Suprapubic skin (tissue), 4 donors: ENCODE data around the gene MTRR. TPM values are rescaled to one million over a fixed set of nuclear protein-coding genes. Genes with fewer than 3 reads are reported as not detected.

ENCODE experiments used
- DNase-seq, 2 donors: peaks; one replicate each; pipeline ENCODE4 v3.0.0-alpha.2; 2019; ENCODE audit warnings: low spot score in 2 of 2
- H3K27ac ChIP-seq: fragments of 200-600 bp; sonication (generic); one replicate; pipeline ENCODE4 v1.5.1; 2019
- H3K27me3 ChIP-seq: fragments of 200-600 bp; sonication (generic); one replicate; pipeline ENCODE4 v1.5.1; 2019
- H3K36me3 ChIP-seq: fragments of 200-600 bp; sonication (generic); one replicate; pipeline ENCODE4 v1.5.1; 2019
- H3K4me1 ChIP-seq: fragments of 200-600 bp; sonication (generic); one replicate; pipeline ENCODE4 v1.5.1; 2019
- H3K4me3 ChIP-seq: fragments of 200-600 bp; sonication (generic); one replicate; pipeline ENCODE4 v1.5.1; 2019; ENCODE audit warnings: mild to moderate bottlenecking
- H3K9me3 ChIP-seq: fragments of 200-600 bp; sonication (generic); one replicate; pipeline ENCODE4 v1.5.1; 2019
- EP300 ChIP-seq: sonication (generic); formaldehyde crosslinking; IDR thresholded peaks from one replicate; pipeline ENCODE4 v1.6.1; 2017; ENCODE audit warnings: antibody characterized with exemption
- POLR2A ChIP-seq, 2 donors: fragments of 450-650 bp; IDR thresholded peaks; one replicate each; pipeline ENCODE4 v1.6.1; 2017; ENCODE audit warnings: antibody characterized with exemption in 2 of 2, mild to moderate bottlenecking in 2 of 2, moderate library complexity in 2 of 2
- POLR2AphosphoS5 ChIP-seq, 3 donors: sonication (generic); formaldehyde crosslinking; IDR thresholded peaks; one replicate each; pipeline ENCODE4 v1.6.1; 2017; ENCODE audit warnings: antibody characterized with exemption in 3 of 3
- WGBS: methylation state at CpG from one replicate; pipeline ENCODE4 v1.1.5; 2018; 5-methylcytosine and 5-hydroxymethylcytosine counted together
- total RNA-seq, 4 donors: library from RNA; depleted of rRNA; stranded (reverse); fragments of >200 nt; gene quantifications; one replicate each; pipeline ENCODE4 v1.1.0, GENCODE V29; 2016
- TF ChIP-seq, protein P1 (sequence below), 2 donors: fragments of 200-600 bp in 1 of 2; fragments of 450-650 bp in 1 of 2; sonication (generic) in 1 of 2; IDR thresholded peaks; one replicate each; pipeline ENCODE4 v1.5.1; 2016 to 2019; ENCODE audit warnings: antibody characterized with exemption in 2 of 2, mild to moderate bottlenecking in 1 of 2, moderate library complexity in 1 of 2

The MTRR gene
- total RNA-seq, 4 donors from 2014 or later: 33.5 to 51.2 (median 38.4) TPM

GRCh38 chr5:7926720-7927119 is 57.8 kb downstream of the MTRR start:
- no peak for DNase-seq
- H3K27ac ChIP-seq: no peak overlapping the region
- no peaks in the 10 kb centered on the region for H3K36me3 ChIP-seq
- H3K4me1 ChIP-seq: no peaks in the 10 kb centered on the region
- peaks cover 3% of the 10 kb centered on the region for H3K27me3 ChIP-seq
- TF ChIP-seq POLR2AphosphoS5 (IDR thresholded peaks at IDR 0.05) (no peak), EP300 (no peak)
- WGBS: 76% methylated on average over 6 of the region's 6 CpGs
- H3K4me3 ChIP-seq: no peak overlapping the region
- no peaks in the 10 kb centered on the region for H3K9me3 ChIP-seq

DNA sequence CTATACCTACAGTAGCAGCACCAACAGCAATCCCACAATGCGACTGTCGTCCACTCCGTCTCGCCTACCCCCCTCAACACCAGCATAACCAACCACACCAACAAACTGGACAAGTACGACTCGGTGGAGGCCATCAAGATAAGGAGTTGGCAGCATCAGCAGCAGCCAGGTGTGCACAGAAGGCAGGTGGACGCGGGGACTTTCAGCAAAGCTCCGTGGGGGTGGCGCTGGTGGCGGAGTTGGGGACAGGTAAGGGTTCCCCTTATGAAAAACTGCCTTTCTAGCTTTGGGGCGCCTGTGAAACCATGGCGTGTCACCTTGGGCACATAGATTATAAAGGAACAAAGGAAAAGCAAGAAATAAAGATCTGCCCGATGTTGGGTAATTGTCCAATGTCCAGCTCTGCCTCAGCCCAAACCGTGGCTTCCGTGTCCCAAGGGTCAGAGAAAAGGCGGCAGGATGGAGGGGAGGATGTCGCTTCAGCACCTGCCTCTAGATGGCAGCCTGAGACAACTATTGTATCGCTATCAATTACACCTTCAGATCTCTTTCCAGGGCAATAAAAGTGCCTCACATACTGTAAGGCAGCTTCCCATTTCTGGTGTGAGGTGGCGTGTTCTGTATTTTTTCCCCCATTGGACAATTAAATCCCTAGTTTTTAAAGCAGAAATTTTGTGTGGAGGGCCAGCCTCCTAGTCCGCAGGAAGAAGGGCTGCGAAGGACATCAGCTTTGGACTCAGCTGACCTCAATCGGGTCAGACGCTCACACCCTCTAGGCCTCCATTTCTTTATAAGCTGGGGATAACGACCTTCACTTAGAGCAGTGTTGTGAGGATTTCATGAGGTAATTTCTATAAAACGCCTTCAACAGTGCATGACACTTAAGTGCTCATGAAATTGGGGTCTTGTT is 58.8 kb downstream of the MTRR start:
- H3K4me1 ChIP-seq: no peaks in the 10 kb centered on the region
- H3K4me3 ChIP-seq: no peak overlapping the region
- H3K36me3 ChIP-seq: no peaks in the 10 kb centered on the region
- TF ChIP-seq, protein P1, sequence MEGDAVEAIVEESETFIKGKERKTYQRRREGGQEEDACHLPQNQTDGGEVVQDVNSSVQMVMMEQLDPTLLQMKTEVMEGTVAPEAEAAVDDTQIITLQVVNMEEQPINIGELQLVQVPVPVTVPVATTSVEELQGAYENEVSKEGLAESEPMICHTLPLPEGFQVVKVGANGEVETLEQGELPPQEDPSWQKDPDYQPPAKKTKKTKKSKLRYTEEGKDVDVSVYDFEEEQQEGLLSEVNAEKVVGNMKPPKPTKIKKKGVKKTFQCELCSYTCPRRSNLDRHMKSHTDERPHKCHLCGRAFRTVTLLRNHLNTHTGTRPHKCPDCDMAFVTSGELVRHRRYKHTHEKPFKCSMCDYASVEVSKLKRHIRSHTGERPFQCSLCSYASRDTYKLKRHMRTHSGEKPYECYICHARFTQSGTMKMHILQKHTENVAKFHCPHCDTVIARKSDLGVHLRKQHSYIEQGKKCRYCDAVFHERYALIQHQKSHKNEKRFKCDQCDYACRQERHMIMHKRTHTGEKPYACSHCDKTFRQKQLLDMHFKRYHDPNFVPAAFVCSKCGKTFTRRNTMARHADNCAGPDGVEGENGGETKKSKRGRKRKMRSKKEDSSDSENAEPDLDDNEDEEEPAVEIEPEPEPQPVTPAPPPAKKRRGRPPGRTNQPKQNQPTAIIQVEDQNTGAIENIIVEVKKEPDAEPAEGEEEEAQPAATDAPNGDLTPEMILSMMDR (IDR thresholded peaks at IDR 0.05): peak in 1 of 2 donors; percentile 57
- TF ChIP-seq EP300: no peak
- TF ChIP-seq POLR2A (IDR thresholded peaks at IDR 0.05): no peak
- no peak for TF ChIP-seq POLR2AphosphoS5 (IDR thresholded peaks at IDR 0.05)
- no peaks in the 10 kb centered on the region for H3K9me3 ChIP-seq
- 54% methylated on average over 26 of the region's 26 CpGs for whole genome bisulfite sequencing
- no peak for DNase-seq
- peaks cover 3% of the 10 kb centered on the region for H3K27me3 ChIP-seq
- no peak overlapping the region for H3K27ac ChIP-seq

DNA sequence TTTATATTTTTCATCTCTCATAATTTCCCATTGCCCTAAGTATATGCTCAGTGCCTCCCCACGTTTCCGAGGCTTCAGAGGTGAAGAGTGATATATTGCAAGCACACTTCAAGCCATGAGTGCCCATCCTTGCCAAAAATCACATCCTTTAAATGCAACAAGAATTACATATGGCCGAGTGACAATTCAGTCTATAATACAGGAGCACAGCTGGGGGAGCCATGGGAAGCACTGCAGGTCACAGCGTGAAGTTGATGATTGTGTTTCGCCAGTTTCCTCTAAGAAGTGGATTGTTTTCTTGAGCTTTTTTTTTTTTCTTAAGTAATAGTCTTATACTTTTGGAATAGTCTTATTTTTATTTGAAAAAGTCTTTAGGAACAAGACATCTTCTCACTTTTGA is 61.1 kb downstream of the MTRR start:
- Histone ChIP-seq H3K27ac (no peak overlapping the region), H3K27me3 (peaks cover 3% of the 10 kb centered on the region), H3K4me1 (no peaks in the 10 kb centered on the region), H3K36me3 (no peaks in the 10 kb centered on the region), H3K4me3 (no peak overlapping the region), H3K9me3 (no peaks in the 10 kb centered on the region)
- TF ChIP-seq POLR2AphosphoS5 (IDR thresholded peaks at IDR 0.05) (no peak), POLR2A (IDR thresholded peaks at IDR 0.05) (no peak), EP300 (no peak)
- TF ChIP-seq, protein P1 (IDR thresholded peaks at IDR 0.05): no peak
- 61% methylated on average over 5 of the region's 5 CpGs for WGBS
- DNase-seq: no peak

DNA sequence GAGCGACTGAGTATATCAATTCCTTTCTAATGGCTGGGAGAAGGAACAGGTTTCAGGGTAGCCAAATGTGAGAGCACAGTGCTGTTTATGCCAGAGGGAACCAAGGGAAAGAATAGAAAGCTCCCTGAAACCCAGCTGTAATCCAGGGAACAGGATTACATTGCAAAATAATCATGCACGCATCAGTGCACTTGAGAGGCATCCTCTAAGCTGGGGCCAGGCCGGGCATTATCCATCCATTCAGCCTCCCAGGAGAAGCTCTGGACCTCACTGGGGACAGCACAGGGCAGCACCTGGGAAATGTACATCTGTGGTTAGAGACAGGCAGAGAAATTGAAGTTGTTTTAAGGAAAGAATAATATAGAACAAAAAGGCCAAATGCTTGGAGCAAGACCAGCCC is 72.7 kb downstream of the MTRR start:
- 39% methylated on average over 3 of the region's 3 CpGs for WGBS
- Histone ChIP-seq H3K4me3 (no peak overlapping the region), H3K9me3 (no peaks in the 10 kb centered on the region), H3K36me3 (no peaks in the 10 kb centered on the region), H3K27ac (no peak overlapping the region), H3K4me1 (no peaks in the 10 kb centered on the region), H3K27me3 (no peaks in the 10 kb centered on the region)
- no peak for TF ChIP-seq POLR2A (IDR thresholded peaks at IDR 0.05)
- TF ChIP-seq EP300: no peak
- TF ChIP-seq POLR2AphosphoS5 (IDR thresholded peaks at IDR 0.05): no peak
- TF ChIP-seq, protein P1 (IDR thresholded peaks at IDR 0.05): no peak
- DNase-seq: no peak

- no peaks in the 10 kb centered on the region for H3K9me3 ChIP-seq
- TF ChIP-seq, protein P1 (IDR thresholded peaks at IDR 0.05): no peak
- TF ChIP-seq EP300 (no peak), POLR2A (IDR thresholded peaks at IDR 0.05) (no peak), POLR2AphosphoS5 (IDR thresholded peaks at IDR 0.05) (no peak)
- no peak overlapping the region for H3K27ac ChIP-seq
- no peaks in the 10 kb centered on the region for H3K4me1 ChIP-seq
- no peaks in the 10 kb centered on the region for H3K36me3 ChIP-seq
- H3K27me3 ChIP-seq: no peaks in the 10 kb centered on the region
- no peak for DNase-seq
- WGBS: 81% methylated on average over 4 of the region's 4 CpGs
- H3K4me3 ChIP-seq: no peak overlapping the region
Observed at GRCh38 chr5:7947301-7947700, 78.4 kb downstream of the MTRR start.

Other genes with a start within 250 kb of the MTRR start
- gene CFAP90, start 18.0 kb upstream of the MTRR start, total RNA-seq: 1 to 10 TPM in 1 of 4 donors, not detected in 3; 1.4 TPM
- gene FASTKD3, start 117 bp upstream of the MTRR start, total RNA-seq: 10 to 100 TPM in 2 of 4 donors, 1 to 10 TPM in 2; 7.6 to 13.7 (median 10.1) TPM